ENCODE results near the gene SLC30A9.
A peak's percentile ranks its signal among the peaks of the same experiment; 100 is the strongest.

Gene SLC30A9

GRCh38 chr4:42066402-42066801, 76.1 kb downstream of the SLC30A9 start:
- Mint-ChIP-seq H3K27ac (no peak overlapping the region), H3K4me3 (no peak overlapping the region), H3K36me3 (peaks cover 25% of the 10 kb centered on the region), H3K9me3 (no peaks in the 10 kb centered on the region), H3K4me1 (no peaks in the 10 kb centered on the region), H3K27me3 (no peaks in the 10 kb centered on the region)
- DNase-seq (ENCODE audit: low spot score in 2 of 2): no peak
- ATAC-seq (ENCODE audit: low read depth): no peak

GRCh38 chr4:42067264-42067663, 76.9 kb downstream of the SLC30A9 start:
- Mint-ChIP-seq H3K4me1 (no peaks in the 10 kb centered on the region), H3K9me3 (no peaks in the 10 kb centered on the region), H3K36me3 (peaks cover 28% of the 10 kb centered on the region), H3K27me3 (no peaks in the 10 kb centered on the region), H3K27ac (no peak overlapping the region), H3K4me3 (no peak overlapping the region)
- ATAC-seq (ENCODE audit: low read depth): no peak
- DNase-seq (ENCODE audit: low spot score in 2 of 2): no peak

- peak overlapping the region; percentile 74 for H3K27ac Mint-ChIP-seq
Observed at GRCh38 chr4:42070463-42070862, 80.1 kb downstream of the SLC30A9 start.

GRCh38 chr4:42074294-42074693, 84.0 kb downstream of the SLC30A9 start:
- Mint-ChIP-seq H3K27me3 (no peaks in the 10 kb centered on the region), H3K4me3 (no peak overlapping the region), H3K27ac (no peak overlapping the region), H3K9me3 (no peaks in the 10 kb centered on the region), H3K4me1 (no peaks in the 10 kb centered on the region), H3K36me3 (peaks cover 16% of the 10 kb centered on the region)
- ATAC-seq (ENCODE audit: low read depth): no peak
- no peak for DNase-seq (ENCODE audit: low spot score in 2 of 2)

More at GRCh38 chr4:42070463-42070862, 80.1 kb downstream of the SLC30A9 start:
- H3K4me3 Mint-ChIP-seq: no peak overlapping the region
- no peaks in the 10 kb centered on the region for H3K9me3 Mint-ChIP-seq
- H3K36me3 Mint-ChIP-seq: peaks cover 20% of the 10 kb centered on the region
- H3K27me3 Mint-ChIP-seq: no peaks in the 10 kb centered on the region
- ATAC-seq (ENCODE audit: low read depth) (no peak), DNase-seq (ENCODE audit: low spot score in 2 of 2) (no peak)
- H3K4me1 Mint-ChIP-seq: no peaks in the 10 kb centered on the region

GRCh38 chr4:42078184-42078801, 88.0 kb downstream of the SLC30A9 start:
- H3K4me1 Mint-ChIP-seq: no peaks in the 10 kb centered on the region
- no peaks in the 10 kb centered on the region for H3K27me3 Mint-ChIP-seq
- no peak for ATAC-seq (ENCODE audit: low read depth)
- no peak for DNase-seq (ENCODE audit: low spot score in 2 of 2)
- peaks cover 12% of the 10 kb centered on the region for H3K36me3 Mint-ChIP-seq
- no peak overlapping the region for H3K27ac Mint-ChIP-seq
- H3K9me3 Mint-ChIP-seq: no peaks in the 10 kb centered on the region
- H3K4me3 Mint-ChIP-seq: no peak overlapping the region

GRCh38 chr4:42080306-42080705, 90.0 kb downstream of the SLC30A9 start:
- ATAC-seq (ENCODE audit: low read depth) (no peak), DNase-seq (ENCODE audit: low spot score in 2 of 2) (no peak)
- no peaks in the 10 kb centered on the region for H3K4me1 Mint-ChIP-seq
- no peaks in the 10 kb centered on the region for H3K27me3 Mint-ChIP-seq
- H3K27ac Mint-ChIP-seq: peak overlapping the region; percentile 58
- H3K36me3 Mint-ChIP-seq: peaks cover 14% of the 10 kb centered on the region
- no peak overlapping the region for H3K4me3 Mint-ChIP-seq
- H3K9me3 Mint-ChIP-seq: no peaks in the 10 kb centered on the region

GRCh38 chr4:42083816-42084215, 93.5 kb downstream of the SLC30A9 start:
- H3K36me3 Mint-ChIP-seq: peaks cover 19% of the 10 kb centered on the region

GRCh38 chr4:42088386-42088785, 98.1 kb downstream of the SLC30A9 start:
- H3K27ac Mint-ChIP-seq: no peak overlapping the region
- ATAC-seq (ENCODE audit: low read depth) (no peak), DNase-seq (ENCODE audit: low spot score in 2 of 2) (no peak)
- H3K4me3 Mint-ChIP-seq: no peak overlapping the region
- H3K4me1 Mint-ChIP-seq: no peaks in the 10 kb centered on the region
- H3K36me3 Mint-ChIP-seq: peaks cover 12% of the 10 kb centered on the region
- H3K27me3 Mint-ChIP-seq: no peaks in the 10 kb centered on the region
- no peaks in the 10 kb centered on the region for H3K9me3 Mint-ChIP-seq

More at GRCh38 chr4:42083816-42084215, 93.5 kb downstream of the SLC30A9 start:
- no peaks in the 10 kb centered on the region for H3K9me3 Mint-ChIP-seq
- no peak overlapping the region for H3K4me3 Mint-ChIP-seq
- H3K4me1 Mint-ChIP-seq: no peaks in the 10 kb centered on the region
- no peak for ATAC-seq (ENCODE audit: low read depth)
- no peak overlapping the region for H3K27ac Mint-ChIP-seq
- no peak for DNase-seq (ENCODE audit: low spot score in 2 of 2)
- H3K27me3 Mint-ChIP-seq: no peaks in the 10 kb centered on the region

GRCh38 chr4:42101446-42101975, 111.2 kb downstream of the SLC30A9 start:
- no peak overlapping the region for H3K27ac Mint-ChIP-seq
- peaks cover 13% of the 10 kb centered on the region for H3K36me3 Mint-ChIP-seq
- no peak overlapping the region for H3K4me3 Mint-ChIP-seq
- DNase-seq (ENCODE audit: low spot score in 2 of 2) (no peak), ATAC-seq (ENCODE audit: low read depth) (no peak)
- H3K27me3 Mint-ChIP-seq: peaks cover 3% of the 10 kb centered on the region
- no peaks in the 10 kb centered on the region for H3K9me3 Mint-ChIP-seq
- no peaks in the 10 kb centered on the region for H3K4me1 Mint-ChIP-seq

- H3K9me3 Mint-ChIP-seq: peaks cover 4% of the 10 kb centered on the region
- peaks cover 18% of the 10 kb centered on the region for H3K36me3 Mint-ChIP-seq
- peaks cover 3% of the 10 kb centered on the region for H3K27me3 Mint-ChIP-seq
- no peak overlapping the region for H3K27ac Mint-ChIP-seq
- ATAC-seq (ENCODE audit: low read depth): no peak
- DNase-seq (ENCODE audit: low spot score in 2 of 2): no peak
- H3K4me1 Mint-ChIP-seq: no peaks in the 10 kb centered on the region
- no peak overlapping the region for H3K4me3 Mint-ChIP-seq
Observed at GRCh38 chr4:42104521-42104920, 114.2 kb downstream of the SLC30A9 start.

GRCh38 chr4:42112846-42113245, 122.5 kb downstream of the SLC30A9 start:
- Mint-ChIP-seq H3K27me3 (no peaks in the 10 kb centered on the region), H3K36me3 (peaks cover 20% of the 10 kb centered on the region), H3K9me3 (peaks cover 4% of the 10 kb centered on the region), H3K27ac (no peak overlapping the region), H3K4me1 (no peaks in the 10 kb centered on the region), H3K4me3 (no peak overlapping the region)
- no peak for DNase-seq (ENCODE audit: low spot score in 2 of 2)
- no peak for ATAC-seq (ENCODE audit: low read depth)

- Mint-ChIP-seq H3K4me1 (no peaks in the 10 kb centered on the region), H3K27me3 (no peaks in the 10 kb centered on the region)
- no peak for ATAC-seq (ENCODE audit: low read depth)
Observed at GRCh38 chr4:42119886-42120285, 129.6 kb downstream of the SLC30A9 start.

GRCh38 chr4:42122237-42122636, 131.9 kb downstream of the SLC30A9 start:
- H3K4me1 Mint-ChIP-seq: no peaks in the 10 kb centered on the region
- no peak overlapping the region for H3K27ac Mint-ChIP-seq
- H3K4me3 Mint-ChIP-seq: no peak overlapping the region
- H3K27me3 Mint-ChIP-seq: no peaks in the 10 kb centered on the region
- peaks cover 20% of the 10 kb centered on the region for H3K36me3 Mint-ChIP-seq
- ATAC-seq (ENCODE audit: low read depth): no peak
- DNase-seq (ENCODE audit: low spot score in 2 of 2): no peak
- no peaks in the 10 kb centered on the region for H3K9me3 Mint-ChIP-seq

More at GRCh38 chr4:42119886-42120285, 129.6 kb downstream of the SLC30A9 start:
- peaks cover 25% of the 10 kb centered on the region for H3K36me3 Mint-ChIP-seq
- H3K9me3 Mint-ChIP-seq: no peaks in the 10 kb centered on the region
- no peak for DNase-seq (ENCODE audit: low spot score in 2 of 2)
- H3K27ac Mint-ChIP-seq: no peak overlapping the region
- no peak overlapping the region for H3K4me3 Mint-ChIP-seq

- no peak for DNase-seq (ENCODE audit: low spot score in 2 of 2)
- Mint-ChIP-seq H3K27ac (no peak overlapping the region), H3K9me3 (no peaks in the 10 kb centered on the region), H3K27me3 (no peaks in the 10 kb centered on the region), H3K4me1 (peaks cover 7% of the 10 kb centered on the region), H3K36me3 (peaks cover 17% of the 10 kb centered on the region), H3K4me3 (no peak overlapping the region)
- no peak for ATAC-seq (ENCODE audit: low read depth)
Observed at GRCh38 chr4:42123071-42123644, 132.8 kb downstream of the SLC30A9 start.

GRCh38 chr4:42132099-42132498, 141.8 kb downstream of the SLC30A9 start:
- no peak overlapping the region for H3K4me3 Mint-ChIP-seq
- ATAC-seq (ENCODE audit: low read depth) (no peak), DNase-seq (ENCODE audit: low spot score in 2 of 2) (no peak)
- H3K27ac Mint-ChIP-seq: no peak overlapping the region
- H3K9me3 Mint-ChIP-seq: no peaks in the 10 kb centered on the region
- H3K4me1 Mint-ChIP-seq: peaks cover 13% of the 10 kb centered on the region
- H3K36me3 Mint-ChIP-seq: peaks cover 3% of the 10 kb centered on the region
- no peaks in the 10 kb centered on the region for H3K27me3 Mint-ChIP-seq

Data from memory B cell (primary cell).